ENCODE data around the gene NEO1.

- no peak for TF ChIP-seq POLR2A (IDR thresholded peaks at IDR 0.05)
- TF ChIP-seq, protein P1, sequence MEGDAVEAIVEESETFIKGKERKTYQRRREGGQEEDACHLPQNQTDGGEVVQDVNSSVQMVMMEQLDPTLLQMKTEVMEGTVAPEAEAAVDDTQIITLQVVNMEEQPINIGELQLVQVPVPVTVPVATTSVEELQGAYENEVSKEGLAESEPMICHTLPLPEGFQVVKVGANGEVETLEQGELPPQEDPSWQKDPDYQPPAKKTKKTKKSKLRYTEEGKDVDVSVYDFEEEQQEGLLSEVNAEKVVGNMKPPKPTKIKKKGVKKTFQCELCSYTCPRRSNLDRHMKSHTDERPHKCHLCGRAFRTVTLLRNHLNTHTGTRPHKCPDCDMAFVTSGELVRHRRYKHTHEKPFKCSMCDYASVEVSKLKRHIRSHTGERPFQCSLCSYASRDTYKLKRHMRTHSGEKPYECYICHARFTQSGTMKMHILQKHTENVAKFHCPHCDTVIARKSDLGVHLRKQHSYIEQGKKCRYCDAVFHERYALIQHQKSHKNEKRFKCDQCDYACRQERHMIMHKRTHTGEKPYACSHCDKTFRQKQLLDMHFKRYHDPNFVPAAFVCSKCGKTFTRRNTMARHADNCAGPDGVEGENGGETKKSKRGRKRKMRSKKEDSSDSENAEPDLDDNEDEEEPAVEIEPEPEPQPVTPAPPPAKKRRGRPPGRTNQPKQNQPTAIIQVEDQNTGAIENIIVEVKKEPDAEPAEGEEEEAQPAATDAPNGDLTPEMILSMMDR (IDR thresholded peaks at IDR 0.05), result no peak
These were observed 90.8 kb downstream of the NEO1 start for GRCh38 chr15:73142802-73143762.
